Psoas muscle (tissue), 8 donors: ENCODE results near the gene MFAP5. TPM values are rescaled to one million over a fixed set of nuclear protein-coding genes. Genes with fewer than 3 reads are reported as not detected.

Experiments used
- ATAC-seq, 4 donors: fragments of 200-7000 bp; cut with Tn5 transposase; one replicate each; pipeline ENCODE4 v1.9.1; 2020; ENCODE audit warnings: moderate library complexity in 3 of 4, mild to moderate bottlenecking in 2 of 4
- DNase-seq, 2 donors: peaks; one replicate each; pipeline ENCODE4 v3.0.0-alpha.2; 2020
- H3K27ac ChIP-seq: fragments of 200-600 bp; one replicate; pipeline ENCODE4 v1.8.0; 2022
- H3K27me3 ChIP-seq, 3 donors: fragments of 200-600 bp in 1 of 3; one replicate each; pipeline versions ENCODE4 v1.6.1 to v1.8.0; 2013 to 2022; ENCODE audit warnings: low read length in 2 of 3, mild to moderate bottlenecking in 2 of 3, moderate library complexity in 1 of 3; ENCODE audit not compliant: insufficient read depth in 3 of 3
- H3K36me3 ChIP-seq, 2 donors: fragments of 200-600 bp in 1 of 2; one replicate each; pipeline versions ENCODE4 v1.6.1 to v1.8.0; 2013 to 2022; ENCODE audit warnings: low read depth in 1 of 2, mild to moderate bottlenecking in 1 of 2, moderate library complexity in 1 of 2; ENCODE audit not compliant: insufficient read depth in 1 of 2
- H3K4me1 ChIP-seq: fragments of 200-600 bp; one replicate; pipeline ENCODE4 v1.8.0; 2022
- H3K4me3 ChIP-seq: fragments of 200-600 bp; one replicate; pipeline ENCODE4 v1.8.0; 2022; ENCODE audit warnings: mild to moderate bottlenecking
- H3K9me3 ChIP-seq: fragments of 200-600 bp; one replicate; pipeline ENCODE4 v1.8.0; 2022
- WGBS, 3 donors: extraction: QIAGEN DNeasy Blood & Tissue Kit; methylation state at CpG; one replicate each; pipeline versions ENCODE4 v1.1.6 to v1.1.7; 2013; 5-methylcytosine and 5-hydroxymethylcytosine counted together
- intact Hi-C, 2 donors: fragments of 100-400 bp; cut with DNase I; formaldehyde crosslinking; loops; one replicate each; pipeline versions ENCODE4 v1.11.0 to v1.14.2; 2022
- polyA plus RNA-seq, 3 donors: library from polyadenylated mRNA; stranded (reverse); fragments of 200-250 nt; gene quantifications; one replicate each; pipeline ENCODE4 v1.2.3, GENCODE V29; 2013
- total RNA-seq, 4 donors: library from RNA; stranded (reverse); fragmentation: NEBNext Ultra II Directional in 2 of 4; extraction: Animal tissue kit (Norgen Biotek cat#: 25700) in 2 of 4; gene quantifications; one replicate each; pipeline versions ENCODE4 v1.2.1 to v1.2.4, GENCODE V29; 2021 to 2023
- TF ChIP-seq, protein P1 (sequence below): fragments of 200-600 bp; IDR thresholded peaks from one replicate; pipeline ENCODE4 v1.8.0; 2022; ENCODE audit warnings: antibody characterized with exemption
- donor health status: healthy with polysubstance abuse.
- donor health status: DM: no; HTN: no; CAD: no; lungs with moderate emphysema.
- donor health status: Bipolar disorder and iron deficiency.
- donor health status: healthy.
- donor health status: DM: yes; HTN: yes; CAD: no.
- donor health status: DM: no; HTN: no; CAD: no.
- donor health status: DM: no; HTN: no; CAD: no.
- donor health status: DM: yes; HTN: yes; CAD: no.

Gene MFAP5
- total and polyA plus RNA-seq, 7 donors: 3.4 to 27.9 (median 20.9) TPM

- Histone ChIP-seq H3K27ac (no peak overlapping the region), H3K4me3 (no peak overlapping the region), H3K36me3 (no peaks in the 10 kb centered on the region), H3K4me1 (no peaks in the 10 kb centered on the region), H3K27me3 (peaks cover 0 to 3% (median 0%) of the 10 kb centered on the region in 3 donors), H3K9me3 (no peaks in the 10 kb centered on the region)
- 81 to 87% (median 85%) methylated on average over 5 of the region's 5 CpGs for WGBS, 3 donors
- no peak for DNase-seq
- no peak for ATAC-seq
- TF ChIP-seq, protein P1, sequence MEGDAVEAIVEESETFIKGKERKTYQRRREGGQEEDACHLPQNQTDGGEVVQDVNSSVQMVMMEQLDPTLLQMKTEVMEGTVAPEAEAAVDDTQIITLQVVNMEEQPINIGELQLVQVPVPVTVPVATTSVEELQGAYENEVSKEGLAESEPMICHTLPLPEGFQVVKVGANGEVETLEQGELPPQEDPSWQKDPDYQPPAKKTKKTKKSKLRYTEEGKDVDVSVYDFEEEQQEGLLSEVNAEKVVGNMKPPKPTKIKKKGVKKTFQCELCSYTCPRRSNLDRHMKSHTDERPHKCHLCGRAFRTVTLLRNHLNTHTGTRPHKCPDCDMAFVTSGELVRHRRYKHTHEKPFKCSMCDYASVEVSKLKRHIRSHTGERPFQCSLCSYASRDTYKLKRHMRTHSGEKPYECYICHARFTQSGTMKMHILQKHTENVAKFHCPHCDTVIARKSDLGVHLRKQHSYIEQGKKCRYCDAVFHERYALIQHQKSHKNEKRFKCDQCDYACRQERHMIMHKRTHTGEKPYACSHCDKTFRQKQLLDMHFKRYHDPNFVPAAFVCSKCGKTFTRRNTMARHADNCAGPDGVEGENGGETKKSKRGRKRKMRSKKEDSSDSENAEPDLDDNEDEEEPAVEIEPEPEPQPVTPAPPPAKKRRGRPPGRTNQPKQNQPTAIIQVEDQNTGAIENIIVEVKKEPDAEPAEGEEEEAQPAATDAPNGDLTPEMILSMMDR: no peak
- intact Hi-C loops: no loop called here
Observed at GRCh38 chr12:8672381-8672780, 9.8 kb upstream of the MFAP5 start.

- 26 to 68% (median 49%) methylated on average over 2 of the region's 2 CpGs for WGBS, 3 donors
- DNase-seq (no peak), ATAC-seq (no peak)
- H3K4me1 ChIP-seq: no peaks in the 10 kb centered on the region
- H3K4me3 ChIP-seq: no peak overlapping the region
- H3K36me3 ChIP-seq: no peaks in the 10 kb centered on the region
- intact Hi-C loops: no loop called here
- TF ChIP-seq, protein P1: no peak
- H3K27me3 ChIP-seq: no peaks in the 10 kb centered on the region
- H3K27ac ChIP-seq: no peak overlapping the region
- H3K9me3 ChIP-seq: no peaks in the 10 kb centered on the region
Observed at GRCh38 chr12:8668441-8668840, 5.8 kb upstream of the MFAP5 start.

DNA sequence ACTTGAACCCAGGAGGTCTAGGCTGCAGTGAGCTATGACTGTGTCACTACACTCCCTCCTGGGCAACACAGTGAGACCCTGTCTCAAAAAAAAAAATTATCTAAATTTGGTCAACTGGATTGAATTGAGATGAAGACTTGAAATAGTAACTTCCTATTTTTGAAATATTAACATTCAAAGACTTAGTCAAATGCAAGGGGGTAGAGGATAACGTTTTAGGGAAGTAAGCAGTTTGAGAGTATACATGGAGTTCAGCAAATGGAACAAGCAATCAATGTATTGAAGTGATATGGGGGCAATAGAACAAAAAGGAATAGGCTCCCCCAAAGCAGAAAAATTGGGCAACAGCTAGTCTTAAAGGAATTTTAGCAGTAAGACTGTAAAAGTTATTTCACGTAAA, 4.6 kb upstream of the MFAP5 start:
- TF ChIP-seq, protein P1: no peak
- Histone ChIP-seq H3K4me3 (no peak overlapping the region), H3K36me3 (no peaks in the 10 kb centered on the region), H3K27me3 (peaks cover 0 to 3% (median 0%) of the 10 kb centered on the region in 3 donors), H3K9me3 (no peaks in the 10 kb centered on the region), H3K27ac (no peak overlapping the region), H3K4me1 (no peaks in the 10 kb centered on the region)
- 71 to 76% (median 74%) methylated on average over 2 of the region's 2 CpGs for WGBS, 3 donors
- no peak for ATAC-seq
- intact Hi-C loops: no loop called here
- no peak for DNase-seq

DNA sequence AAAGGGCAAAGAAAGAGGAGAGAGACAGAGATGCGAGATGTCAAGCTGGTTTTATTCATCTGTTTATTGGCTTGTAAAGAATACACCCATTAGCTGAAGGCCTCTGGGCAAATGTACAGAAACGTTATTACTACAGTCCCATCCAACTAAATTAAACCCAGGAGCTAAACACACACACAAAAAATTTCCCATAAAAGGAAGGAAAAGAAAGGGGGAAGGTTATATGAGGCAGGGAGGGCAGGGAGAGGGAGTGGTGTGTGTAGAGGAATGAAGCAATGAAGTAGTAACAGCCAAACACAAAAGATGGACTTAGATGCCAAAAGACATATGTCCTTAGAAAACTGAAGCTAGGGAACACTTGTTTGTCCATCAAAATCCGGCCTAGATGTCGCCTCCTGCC, 3.1 kb upstream of the MFAP5 start:
- Histone ChIP-seq H3K9me3 (no peaks in the 10 kb centered on the region), H3K4me3 (no peak overlapping the region), H3K4me1 (no peaks in the 10 kb centered on the region), H3K36me3 (no peaks in the 10 kb centered on the region), H3K27me3 (peaks cover 0 to 3% (median 0%) of the 10 kb centered on the region in 3 donors), H3K27ac (no peak overlapping the region)
- WGBS, 3 donors: 68 to 74% (median 73%) methylated on average over 4 of the region's 4 CpGs
- TF ChIP-seq, protein P1: no peak
- ATAC-seq: peak in 1 of 4 donors; percentile 41
- intact Hi-C loops: no loop called here
- DNase-seq: no peak

GRCh38 chr12:8664228-8664913, 1.7 kb upstream of the MFAP5 start:
- TF ChIP-seq, protein P1: no peak
- ATAC-seq (peak in 3 of 4 donors; percentile 62 to 74 (median 71)), DNase-seq (peak; percentile 77 to 88)
- Histone ChIP-seq H3K4me1 (no peaks in the 10 kb centered on the region), H3K4me3 (no peak overlapping the region), H3K9me3 (no peaks in the 10 kb centered on the region), H3K27me3 (peaks cover 0 to 3% (median 0%) of the 10 kb centered on the region in 3 donors), H3K36me3 (no peaks in the 10 kb centered on the region), H3K27ac (peak overlapping the region; percentile 41)
- intact Hi-C loops: no loop called here
- WGBS, 3 donors: 70 to 75% (median 73%) methylated on average over 5 of the region's 5 CpGs
